ENCODE measurements around the gene SNAI1.
"Not testable (repeated sequence)": the region's sequence is repeated elsewhere in the genome, so short reads cannot be mapped to it uniquely, and the experiment has no call there.

Gene SNAI1

DNA sequence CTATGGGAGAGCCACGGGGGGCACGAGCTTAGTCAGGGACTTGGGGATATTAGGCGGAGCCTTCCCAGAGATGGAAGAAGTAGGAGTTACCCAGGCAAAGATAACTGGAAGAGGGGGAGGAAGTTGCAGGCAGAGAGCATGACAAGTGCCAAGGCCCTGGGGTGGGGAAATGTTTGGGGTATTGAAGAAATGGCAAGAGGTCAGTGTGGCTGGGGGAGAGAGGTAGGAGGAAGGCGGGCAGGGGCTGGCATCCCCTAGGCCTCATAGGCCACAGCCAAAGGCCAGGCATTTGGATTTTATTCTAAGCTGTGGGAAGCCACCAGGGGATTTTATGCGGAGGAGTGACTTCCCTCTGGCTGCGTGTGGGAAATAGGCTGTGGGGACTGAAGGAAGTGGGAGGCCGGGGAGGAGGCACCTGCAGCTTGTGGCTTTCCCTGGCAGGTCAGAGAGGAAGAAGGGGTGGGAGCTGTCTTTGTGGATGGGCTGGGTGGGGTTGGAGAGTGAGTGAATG lies 22.7 kb downstream of the SNAI1 start:
- intact Hi-C loops (cut with DNase I), result no loop called here
- peak in 11 of 42 donors; percentile 14 to 69 (median 33) for DNase-seq

DNA sequence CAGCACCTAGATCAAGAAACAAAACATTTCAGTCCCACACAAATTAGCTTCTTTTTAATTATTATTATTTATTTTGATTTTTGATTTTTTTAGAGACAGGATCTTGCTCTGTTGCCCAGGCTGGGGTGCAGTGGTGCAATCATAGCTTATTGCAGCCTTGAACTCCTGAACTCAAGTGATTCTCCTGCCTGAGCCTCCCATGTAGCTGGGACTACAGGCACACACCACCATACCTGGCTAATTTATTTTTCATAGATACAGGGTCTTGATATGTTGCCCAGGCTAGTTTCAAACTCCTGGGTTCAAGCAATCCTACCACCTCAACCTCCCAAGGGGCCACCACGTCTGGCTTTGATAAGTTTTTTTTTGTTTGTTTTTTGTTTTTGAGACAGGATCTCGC lies 24.6 kb downstream of the SNAI1 start:
- DNase-seq, result no peak

DNA sequence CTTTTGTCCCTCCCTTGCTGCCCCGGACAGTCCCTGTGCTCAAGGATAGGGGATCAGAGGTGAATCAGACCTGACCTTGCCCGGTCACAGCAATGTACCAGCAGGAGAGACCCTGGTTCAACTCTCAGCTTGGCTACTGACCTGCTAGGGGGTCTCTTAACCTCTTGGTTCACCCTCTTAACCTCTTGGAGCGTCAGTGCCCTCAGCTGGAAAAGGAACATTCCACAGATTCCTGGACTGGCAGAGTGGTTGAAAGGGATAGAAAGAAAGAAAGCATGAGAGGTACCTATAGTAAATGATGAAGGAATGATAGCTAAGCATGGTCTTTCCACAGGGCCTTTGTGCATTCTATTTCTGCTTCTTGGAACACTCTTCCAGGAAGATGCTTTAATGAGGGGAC lies 25.2 kb downstream of the SNAI1 start:
- intact Hi-C loops (cut with DNase I), result no loop called here
- no peak for DNase-seq

More for the DNA sequence above, 24.6 kb downstream of the SNAI1 start:
- intact Hi-C loops (cut with DNase I), result no loop called here

DNA sequence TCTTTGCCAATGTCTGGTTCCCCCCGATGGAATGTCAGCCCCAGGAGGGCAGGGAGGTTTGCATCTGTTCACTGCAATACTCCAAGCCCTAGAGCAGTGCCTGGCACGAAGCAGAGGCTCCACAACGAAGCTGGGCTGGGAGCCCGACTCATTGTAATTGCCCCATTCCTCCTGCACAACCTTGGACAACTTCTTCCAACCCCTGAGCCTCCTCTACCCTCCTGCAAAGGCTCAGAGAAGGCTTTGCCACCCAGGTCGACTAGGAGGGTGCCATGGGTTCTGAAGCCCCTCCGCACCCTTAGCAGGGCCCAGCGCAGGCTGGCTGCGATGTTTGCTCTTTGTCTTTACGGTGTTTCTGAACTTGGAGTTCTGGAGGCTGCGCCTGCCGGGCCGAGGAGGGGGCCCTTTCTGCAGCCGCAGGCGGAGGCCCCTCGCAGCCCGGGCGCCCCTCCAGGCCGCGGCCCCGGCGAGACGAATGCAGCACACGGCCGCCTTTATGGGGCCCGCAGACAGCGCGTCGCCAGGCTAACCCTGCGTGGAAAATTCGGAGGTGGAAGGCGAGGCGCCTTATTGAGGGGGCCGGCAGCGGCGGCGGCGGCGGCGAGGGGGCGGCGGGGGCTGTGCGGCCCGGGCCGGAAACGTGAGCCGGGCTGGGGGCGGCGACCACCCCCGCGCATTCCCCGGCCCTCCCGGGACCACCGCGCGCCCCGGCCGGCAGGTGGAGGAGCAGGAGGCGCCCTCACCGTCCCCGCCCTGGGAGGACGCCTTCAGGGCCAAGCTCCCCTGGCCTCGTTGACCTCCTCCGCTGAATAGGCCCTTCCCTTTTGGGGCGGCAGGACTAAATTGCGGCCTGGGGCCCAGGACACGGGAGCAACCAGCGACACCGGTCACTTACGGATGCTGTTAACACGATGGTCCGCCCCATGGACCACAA lies 27.0 kb downstream of the SNAI1 start:
- peak in 2 of 42 donors; percentile 11 to 23 for DNase-seq
- intact Hi-C loops (cut with DNase I), result no loop called here

DNA sequence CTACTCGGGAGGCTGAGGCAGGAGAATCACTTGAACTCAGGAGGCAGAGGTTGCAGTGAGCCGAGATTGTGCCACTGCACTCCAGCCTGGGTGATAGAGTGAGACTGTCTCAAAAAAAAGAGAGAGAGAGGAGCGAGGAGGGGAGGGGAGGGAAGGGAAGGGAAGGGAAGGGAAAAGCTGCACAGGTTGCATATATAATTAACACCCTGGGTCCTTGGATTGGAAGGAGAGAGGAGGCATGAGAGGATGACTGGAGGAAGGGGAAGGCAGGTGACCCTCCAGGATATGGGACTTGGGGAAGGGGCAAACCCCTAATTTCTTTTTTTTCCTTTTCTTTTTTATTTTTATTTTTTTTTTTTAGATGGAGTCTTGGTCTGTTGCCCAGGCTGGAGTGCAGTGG lies 28.8 kb downstream of the SNAI1 start:
- not testable (repeated sequence) for DNase-seq

DNA sequence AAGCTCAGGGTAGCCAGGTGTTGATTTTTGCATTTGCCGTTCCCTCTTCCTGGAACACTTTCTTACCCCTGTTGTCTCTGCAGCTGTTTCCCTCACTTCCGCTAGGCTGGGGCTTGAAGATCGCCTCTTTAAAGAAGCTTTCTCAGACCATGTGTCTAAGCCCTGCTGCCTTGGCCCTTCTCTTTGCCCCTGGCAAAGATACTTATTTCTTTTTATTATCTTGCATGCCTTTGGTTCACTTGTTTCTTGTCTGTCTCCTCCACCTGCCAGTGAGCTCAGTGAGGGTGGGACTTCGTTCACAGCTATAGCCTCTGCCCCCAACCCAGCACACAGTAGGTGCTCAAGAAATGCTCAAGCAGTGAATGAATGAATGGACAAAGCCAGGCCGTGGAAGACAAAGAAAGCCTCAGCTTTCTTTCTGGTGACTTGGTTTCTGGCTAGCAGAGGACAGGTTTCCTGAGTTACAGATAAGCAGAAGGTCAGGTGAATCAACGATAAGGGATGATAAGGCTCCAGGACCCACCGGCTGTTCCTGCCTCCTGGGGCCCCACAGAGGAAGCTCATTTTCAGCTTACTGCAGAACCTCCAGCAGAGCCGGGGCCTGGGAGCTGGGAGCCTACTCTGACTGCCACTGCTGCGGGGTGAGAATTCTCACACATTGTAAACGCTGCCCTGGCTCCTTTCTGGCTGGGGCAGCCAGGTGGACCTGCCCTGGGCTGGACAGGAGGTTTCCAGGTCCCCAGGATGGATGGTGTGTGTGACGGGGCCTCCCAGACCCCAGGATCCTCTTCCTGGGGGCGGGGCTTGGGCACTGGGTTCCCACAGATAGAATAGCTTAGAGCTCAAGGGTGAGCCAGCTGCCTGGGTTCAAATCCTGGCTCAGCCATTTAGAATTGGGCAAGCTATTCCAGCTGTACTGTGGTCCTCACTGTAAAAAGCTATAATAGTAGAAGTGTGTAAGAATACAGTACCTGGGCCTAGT lies 29.8 kb downstream of the SNAI1 start:
- intact Hi-C loops (cut with DNase I), result no loop called here
- DNase-seq, result no peak

More for the DNA sequence above, 28.8 kb downstream of the SNAI1 start:
- intact Hi-C loops (cut with DNase I), result not testable (repeated sequence)

DNA sequence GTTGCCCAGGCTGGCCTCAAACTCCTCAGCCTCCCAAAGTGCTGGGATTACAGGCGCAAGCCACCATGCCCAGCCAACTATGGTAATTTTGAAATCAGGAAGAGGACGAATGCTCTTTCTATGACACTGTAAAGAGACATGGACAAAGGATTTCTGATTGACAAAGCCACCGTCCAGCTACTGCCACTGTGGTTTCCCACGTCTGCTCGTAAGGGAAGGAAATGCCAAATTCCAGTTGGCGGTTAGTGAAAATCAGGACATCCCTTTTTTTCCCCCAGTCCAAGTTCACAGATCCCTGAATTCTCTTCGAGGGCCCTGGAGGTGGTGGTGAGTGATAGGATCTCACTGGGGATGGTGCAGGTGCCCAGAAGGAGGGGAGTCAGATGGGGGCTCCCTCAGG lies 31.2 kb downstream of the SNAI1 start:
- no peak for DNase-seq
- intact Hi-C loops (cut with DNase I), result no loop called here

DNA sequence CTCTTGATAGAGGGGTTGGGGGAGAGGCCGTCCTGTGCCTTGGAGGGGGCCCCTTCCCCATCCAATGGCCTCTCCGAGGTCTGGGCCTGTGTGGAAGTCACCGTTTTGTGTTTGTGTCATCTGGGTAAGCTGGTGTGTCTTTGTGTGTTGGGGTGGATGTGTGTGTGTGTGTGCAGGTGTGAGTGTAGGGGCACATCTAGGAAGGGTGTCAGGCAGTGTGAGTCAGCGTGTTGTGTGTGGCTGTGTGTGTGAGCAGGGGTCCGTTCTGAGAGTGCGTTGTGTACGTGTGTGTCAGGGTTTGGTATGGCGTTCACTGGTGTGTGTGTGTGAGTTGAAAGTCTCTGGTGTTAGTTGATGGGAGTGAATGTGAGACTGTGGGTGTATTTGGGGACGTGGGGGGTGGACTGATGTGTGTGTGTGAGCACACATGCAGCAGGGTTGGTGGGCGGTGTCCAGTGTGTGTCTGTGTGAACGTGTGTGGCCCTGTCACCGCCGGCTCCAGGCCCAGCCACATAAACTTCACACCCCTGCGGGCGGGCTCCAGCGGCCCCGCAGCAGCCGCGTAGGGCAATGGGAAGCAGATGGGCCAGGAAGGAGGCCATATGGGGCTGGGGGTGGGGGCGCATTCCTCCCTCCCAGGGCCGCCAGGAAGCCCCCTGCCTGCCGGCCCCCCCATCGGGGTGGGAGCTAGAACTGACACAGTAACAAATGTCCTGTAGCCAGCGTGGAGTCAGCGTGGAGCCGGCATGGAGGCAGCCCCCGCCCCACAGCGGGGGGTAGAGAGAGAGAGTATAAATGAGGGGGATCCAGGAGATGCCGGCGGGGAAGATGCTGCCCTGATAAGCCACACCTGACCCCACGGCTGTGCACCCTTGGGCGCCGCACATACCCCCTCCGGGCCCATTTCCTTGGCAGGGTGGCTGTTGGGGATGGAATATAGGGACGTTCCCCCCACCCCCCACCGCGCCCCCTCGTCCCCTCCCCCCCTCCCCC lies 32.1 kb downstream of the SNAI1 start:
- intact Hi-C loops (cut with DNase I), result no loop called here
- DNase-seq, result no peak

DNA sequence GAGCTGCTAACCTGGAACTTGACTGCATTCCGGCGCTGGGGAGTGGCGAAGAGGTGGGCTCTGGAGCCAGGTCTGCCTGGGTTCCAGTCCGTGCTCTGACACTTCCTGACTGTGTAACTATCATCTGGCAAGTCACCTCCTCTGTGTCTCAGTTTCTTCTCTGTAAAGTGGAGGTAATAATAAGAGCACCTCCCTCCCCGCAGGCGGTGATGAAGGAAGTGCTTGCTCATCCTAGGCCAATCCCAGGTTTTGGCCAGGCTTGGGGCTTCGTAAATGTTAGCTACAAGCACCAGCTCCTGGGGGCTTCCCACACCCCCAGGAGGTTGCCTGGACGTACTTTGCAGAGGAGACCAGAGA lies 32.8 kb downstream of the SNAI1 start:
- DNase-seq, result no peak
- intact Hi-C loops (cut with DNase I), result no loop called here

DNA sequence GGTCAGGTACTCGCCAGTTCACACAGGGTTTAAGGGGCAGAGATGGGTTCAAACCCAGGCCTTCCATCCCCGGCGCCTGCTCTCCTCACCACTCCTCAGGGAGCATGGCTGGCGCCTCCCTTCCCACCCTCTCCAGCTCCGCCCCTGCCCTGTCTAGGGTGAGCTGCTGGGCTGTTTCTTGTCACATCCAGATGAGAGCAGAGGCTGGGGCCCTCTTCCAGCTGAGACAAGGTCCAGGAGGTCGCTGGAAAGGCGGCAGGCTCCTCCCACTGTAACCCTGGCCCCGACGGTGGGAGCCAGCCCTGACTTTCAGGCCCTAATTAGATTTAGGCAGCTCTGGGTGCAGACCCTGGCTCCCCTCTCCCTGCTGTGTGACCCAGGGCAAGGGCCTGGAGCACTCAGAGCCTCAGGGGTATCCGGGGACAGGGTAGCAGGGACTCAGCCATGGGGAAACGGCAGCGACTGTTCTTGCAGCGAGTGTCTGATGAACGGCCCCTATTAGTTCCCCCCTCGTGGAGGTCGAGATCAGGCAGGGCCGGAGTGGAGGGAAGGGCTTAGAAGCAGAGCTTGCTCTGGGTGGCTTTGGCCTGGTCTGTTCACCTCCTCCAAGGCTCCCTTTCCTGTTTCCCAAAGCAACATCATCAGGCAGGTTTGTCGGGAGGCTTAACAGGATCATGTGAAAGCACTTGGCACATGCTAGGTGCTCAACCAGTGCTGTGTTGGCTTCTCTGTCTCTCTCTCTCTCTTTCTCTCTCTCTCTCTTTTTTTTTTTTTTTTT lies 33.4 kb downstream of the SNAI1 start:
- intact Hi-C loops (cut with DNase I), result no loop called here
- DNase-seq, result no peak

DNA sequence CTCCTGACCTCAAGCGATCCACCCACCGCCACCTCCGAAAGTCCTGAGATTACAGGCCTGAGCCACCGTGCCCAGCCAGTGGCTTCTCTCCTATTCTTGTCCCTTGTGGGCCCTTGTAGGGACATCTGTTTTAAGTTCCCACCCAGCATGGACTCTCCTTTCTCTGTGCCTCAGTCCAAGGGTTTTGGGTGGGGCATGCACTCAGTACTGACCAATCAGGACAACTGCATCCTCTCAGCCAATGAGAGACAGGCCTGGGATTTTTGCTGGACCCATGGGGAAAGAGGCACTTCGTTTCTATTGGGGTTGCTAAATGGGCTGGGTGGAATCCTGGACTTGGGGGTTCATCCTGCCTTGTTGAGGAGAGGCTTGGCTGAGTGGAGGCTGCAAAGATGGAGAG lies 34.4 kb downstream of the SNAI1 start:
- intact Hi-C loops (cut with DNase I), result no loop called here
- DNase-seq, result no peak

DNA sequence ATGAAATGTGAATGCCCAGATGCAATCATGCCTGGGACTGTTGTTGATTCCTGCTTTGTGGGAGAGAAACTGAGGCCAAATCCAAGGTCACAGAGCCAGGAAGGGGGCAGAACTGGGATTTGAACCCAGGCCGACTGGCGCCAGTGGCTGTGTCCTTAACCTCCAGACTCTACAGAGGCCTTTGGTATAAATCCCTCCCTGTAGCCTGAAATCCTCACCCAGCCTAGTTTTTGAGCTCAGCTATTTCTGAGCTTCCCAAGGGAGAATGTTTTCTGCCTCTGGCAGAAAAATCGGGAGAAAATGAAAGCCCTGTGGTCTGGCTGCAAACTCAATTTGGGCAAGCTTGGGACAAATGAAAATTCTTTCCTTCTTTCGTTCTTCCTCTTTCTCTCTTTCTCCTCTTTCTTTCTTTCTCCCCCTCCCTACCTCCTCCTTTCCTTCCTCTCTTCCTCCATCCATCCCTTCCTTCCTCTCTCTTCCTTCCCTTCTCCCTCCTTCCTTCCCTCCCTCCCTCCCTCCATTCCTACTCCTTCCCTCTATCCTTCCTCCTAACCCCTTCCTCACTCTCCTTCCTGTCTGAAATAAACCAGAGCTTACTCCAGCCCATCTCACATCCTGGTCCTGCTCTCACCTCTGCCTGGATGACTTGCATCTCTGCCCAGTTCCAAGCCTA lies 34.9 kb downstream of the SNAI1 start:
- no peak for DNase-seq
- intact Hi-C loops (cut with DNase I), result no loop called here

DNA sequence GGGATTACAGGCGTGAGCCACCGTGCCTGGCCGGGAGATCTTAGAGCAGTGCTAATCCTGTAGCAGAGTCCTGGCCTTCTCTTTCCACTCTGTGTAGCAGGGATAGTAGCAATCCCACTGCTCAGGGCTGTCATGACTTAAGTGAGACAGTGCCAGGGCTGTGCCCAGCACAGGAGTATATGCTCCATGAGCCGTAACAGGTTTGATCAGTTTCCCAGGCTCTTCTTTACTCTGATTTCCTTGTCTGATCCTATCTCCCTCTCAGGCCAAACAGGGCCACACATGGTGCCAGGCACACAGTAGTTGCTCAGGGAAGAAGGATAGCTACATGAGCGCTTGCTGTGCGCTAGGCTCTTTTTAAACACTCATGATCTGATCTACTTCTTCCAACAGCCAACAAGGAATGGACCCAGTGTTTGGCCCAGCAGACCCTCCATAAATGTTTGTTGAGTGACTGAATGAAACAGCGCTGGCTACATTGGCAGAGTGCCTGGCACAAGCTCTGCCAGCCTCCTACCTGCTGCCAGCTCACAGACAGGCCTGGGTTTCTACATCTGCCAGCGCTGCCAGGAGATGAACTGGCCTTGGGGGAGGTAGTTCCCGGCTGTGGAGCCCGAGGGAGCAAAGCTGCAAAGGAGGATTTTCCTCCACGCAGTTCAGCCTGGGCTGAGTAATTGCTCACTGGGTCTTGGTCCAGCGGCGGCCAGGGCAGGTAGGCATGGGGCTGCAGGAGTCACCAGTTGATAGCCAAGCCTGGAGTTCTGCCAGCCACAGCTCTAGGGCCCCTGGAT lies 36.9 kb downstream of the SNAI1 start:
- DNase-seq, result peak in 20 of 42 donors; percentile 8 to 65 (median 36)
- intact Hi-C loops (cut with DNase I), result no loop called here

DNA sequence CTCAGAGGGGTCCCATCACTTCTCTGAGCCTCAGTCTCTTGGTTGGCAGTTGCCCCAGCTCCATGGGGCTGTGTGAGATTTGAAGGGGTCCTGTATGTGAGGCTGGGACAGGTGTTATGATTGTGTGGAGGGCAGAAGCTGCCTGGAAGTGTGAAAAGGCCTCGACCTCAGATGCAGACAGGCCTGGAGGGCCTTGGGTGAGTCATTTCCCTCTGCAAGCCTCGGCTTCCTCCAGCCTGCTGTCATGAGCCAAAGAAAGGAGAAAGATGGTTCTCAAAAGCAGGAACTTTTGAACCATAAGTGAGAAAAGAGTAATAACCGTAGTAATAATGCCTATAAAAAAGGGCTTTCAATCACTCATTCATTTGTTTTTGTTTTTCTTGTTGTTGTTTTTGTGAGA lies 37.5 kb downstream of the SNAI1 start:
- no peak for DNase-seq
- intact Hi-C loops (cut with DNase I), result no loop called here

DNA sequence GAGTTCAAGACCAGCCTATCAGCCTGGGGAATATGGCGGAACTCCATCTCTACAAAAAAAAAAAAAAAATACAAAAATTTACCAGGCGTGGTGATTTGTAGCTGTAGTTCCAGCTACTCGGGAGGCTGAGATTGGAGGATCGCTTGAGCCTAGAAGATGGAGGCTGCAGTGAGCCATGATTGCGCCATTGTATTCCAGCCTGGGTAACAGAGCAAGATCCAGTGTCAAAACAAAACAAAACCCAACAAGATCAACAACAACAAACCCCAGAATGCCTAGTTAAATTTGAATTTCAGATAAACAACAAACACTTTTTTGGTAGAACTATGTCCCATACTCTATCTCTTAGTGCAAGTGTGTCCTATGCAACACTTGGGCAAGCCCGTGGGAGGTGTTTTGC lies 39.9 kb downstream of the SNAI1 start:
- intact Hi-C loops (cut with DNase I), result no loop called here
- no peak for DNase-seq

DNA sequence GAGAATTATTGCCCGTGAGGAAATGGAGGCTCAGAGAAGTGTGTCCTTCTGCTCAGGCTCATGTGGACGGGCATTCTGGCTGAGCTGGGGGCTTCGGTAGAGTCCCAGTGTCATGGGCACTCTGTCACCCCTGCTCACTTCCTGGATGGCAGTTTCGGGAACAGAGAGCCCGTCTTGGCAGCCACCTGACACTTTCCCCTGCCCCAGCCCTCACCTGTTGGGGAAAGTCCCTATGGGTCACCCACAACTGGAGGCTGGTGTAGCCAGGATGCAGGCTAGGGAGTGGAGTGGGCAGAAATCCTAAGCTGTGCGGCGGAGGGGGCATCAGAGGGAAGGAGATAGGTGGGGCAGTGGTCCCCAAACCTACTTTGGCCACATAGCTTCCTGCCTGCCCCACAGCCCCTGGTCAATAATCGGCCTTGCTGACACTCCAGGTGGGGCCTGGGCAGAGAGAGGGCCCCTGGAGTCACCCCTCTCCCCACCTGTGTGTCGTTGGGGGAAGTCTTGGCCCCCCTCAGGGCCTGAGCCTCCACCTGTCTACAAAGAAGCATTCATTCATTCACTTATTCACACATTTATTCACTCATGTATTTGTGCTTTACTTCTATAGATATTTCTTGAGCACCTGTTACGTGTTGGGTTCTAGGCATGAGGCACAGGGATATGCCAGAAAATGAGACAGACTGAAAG lies 40.5 kb downstream of the SNAI1 start:
- no peak for DNase-seq
- intact Hi-C loops (cut with DNase I), result no loop called here

Measured in head of caudate nucleus (tissue), 42 donors.